ENCODE results near the gene UTP4. TPM values are rescaled to one million over a fixed set of nuclear protein-coding genes. Genes with fewer than 3 reads are reported as not detected.
"Not testable (repeated sequence)": the region's sequence is repeated elsewhere in the genome, so short reads cannot be mapped to it uniquely, and the experiment has no call there.

UTP4 gene
- total and polyA plus RNA-seq, 2 donors: 18.5 to 19.4 TPM

DNA sequence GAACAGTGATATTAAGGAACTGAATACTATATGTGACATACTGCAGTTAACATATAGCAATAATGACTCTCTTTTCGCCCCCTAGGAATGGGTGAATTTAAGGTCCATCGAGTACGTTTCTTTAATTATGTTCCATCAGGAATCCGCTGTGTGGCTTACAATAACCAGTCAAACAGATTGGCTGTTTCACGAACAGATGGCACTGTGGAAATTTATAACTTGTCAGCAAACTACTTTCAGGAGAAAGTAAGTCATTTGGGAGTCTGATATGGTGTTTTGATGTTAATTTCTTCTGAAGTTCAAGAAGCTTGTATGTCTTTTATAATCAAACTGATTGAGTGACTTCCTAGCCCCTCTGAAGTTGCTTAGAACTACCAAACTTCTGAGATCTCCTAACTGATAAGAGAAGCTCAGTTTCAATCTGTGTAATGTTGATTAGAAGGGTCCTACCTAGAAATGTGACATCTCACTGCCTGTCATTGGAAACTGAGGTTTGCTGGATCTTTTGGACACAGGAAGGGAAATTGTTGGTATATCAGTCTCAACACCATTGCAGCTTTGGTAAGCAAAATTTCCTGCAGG lies 1.0 kb downstream of the UTP4 start:
- H3K36me3 ChIP-seq (ENCODE audit: control insufficient read depth in 2 of 2, insufficient read depth in 2 of 2, low read length in 1 of 2): peaks cover 3 to 26% of the 10 kb centered on the region in 2 donors
- peak overlapping the region; percentile 72 to 97 for H3K4me3 ChIP-seq (ENCODE audit: low read length in 2 of 2)
- no peaks in the 10 kb centered on the region for H3K9me3 ChIP-seq (ENCODE audit: control insufficient read depth in 2 of 2, insufficient read depth in 1 of 2, low read length in 1 of 2)
- H3K4me1 ChIP-seq (ENCODE audit: control insufficient read depth in 2 of 2, insufficient read depth in 2 of 2, low read length in 2 of 2): peaks cover 11 to 13% of the 10 kb centered on the region in 2 donors
- H3K27me3 ChIP-seq (ENCODE audit: control insufficient read depth in 2 of 2, insufficient read depth in 1 of 2, low read length in 1 of 2): no peaks in the 10 kb centered on the region
- peak overlapping the region in 1 of 2 donors; percentile 20 for H3K27ac ChIP-seq (ENCODE audit: low read depth in 1 of 2, low read length in 1 of 2)
- no peak for DNase-seq (ENCODE audit: low read depth in 6 of 9, low spot score in 9 of 9)
- 72% methylated on average over 5 of the region's 5 CpGs for WGBS

- Histone ChIP-seq H3K27ac (ENCODE audit: low read depth in 1 of 2, low read length in 1 of 2) (no peak overlapping the region), H3K4me3 (ENCODE audit: low read length in 2 of 2) (no peak overlapping the region), H3K36me3 (ENCODE audit: control insufficient read depth in 2 of 2, insufficient read depth in 2 of 2, low read length in 1 of 2) (peaks cover 33 to 64% of the 10 kb centered on the region in 2 donors), H3K9me3 (ENCODE audit: control insufficient read depth in 2 of 2, insufficient read depth in 1 of 2, low read length in 1 of 2) (no peaks in the 10 kb centered on the region), H3K4me1 (ENCODE audit: control insufficient read depth in 2 of 2, insufficient read depth in 2 of 2, low read length in 2 of 2) (peaks cover under 1 to 4% of the 10 kb centered on the region in 2 donors), H3K27me3 (ENCODE audit: control insufficient read depth in 2 of 2, insufficient read depth in 1 of 2, low read length in 1 of 2) (no peaks in the 10 kb centered on the region)
- DNase-seq (ENCODE audit: low read depth in 6 of 9, low spot score in 9 of 9): no peak
- WGBS: over 99% methylated on average over 2 of the region's 2 CpGs
Measured at GRCh38 chr16:69138608-69139007, 6.2 kb downstream of the UTP4 start.

GRCh38 chr16:69139464-69139863 lies 7.0 kb downstream of the UTP4 start:
- not testable (repeated sequence) for H3K4me1 ChIP-seq (ENCODE audit: control insufficient read depth in 2 of 2, insufficient read depth in 2 of 2, low read length in 2 of 2); DNase-seq (ENCODE audit: low read depth in 6 of 9, low spot score in 9 of 9); H3K9me3 ChIP-seq (ENCODE audit: control insufficient read depth in 2 of 2, insufficient read depth in 1 of 2, low read length in 1 of 2); H3K4me3 ChIP-seq (ENCODE audit: low read length in 2 of 2); H3K27ac ChIP-seq (ENCODE audit: low read depth in 1 of 2, low read length in 1 of 2); H3K27me3 ChIP-seq (ENCODE audit: control insufficient read depth in 2 of 2, insufficient read depth in 1 of 2, low read length in 1 of 2)
- H3K36me3 ChIP-seq (ENCODE audit: control insufficient read depth in 2 of 2, insufficient read depth in 2 of 2, low read length in 1 of 2): peaks cover 33 to 71% of the 10 kb centered on the region in 2 donors
- WGBS: 97% methylated on average over 7 of the region's 7 CpGs

DNA sequence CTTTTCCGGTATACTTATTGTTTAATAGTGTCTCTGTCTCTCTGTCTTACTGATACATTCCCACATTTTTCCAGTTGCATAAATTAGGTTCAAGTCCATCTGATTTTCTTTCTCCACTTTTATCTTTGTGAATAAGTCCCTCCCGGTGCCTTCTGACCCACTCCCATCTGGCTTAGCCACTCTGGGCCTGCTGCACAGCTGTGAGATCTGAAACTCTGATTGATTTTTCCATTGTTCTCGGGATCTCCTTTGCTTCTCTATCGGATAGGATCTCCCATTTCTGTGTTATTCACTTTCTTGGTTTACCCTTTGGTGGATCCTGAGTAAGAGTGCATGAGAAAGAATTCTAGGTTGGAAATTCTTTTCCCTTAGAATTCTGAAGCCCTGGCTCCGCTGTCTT lies 8.6 kb downstream of the UTP4 start:
- no peaks in the 10 kb centered on the region for H3K4me1 ChIP-seq (ENCODE audit: control insufficient read depth in 2 of 2, insufficient read depth in 2 of 2, low read length in 2 of 2)
- 97% methylated on average over 5 of the region's 5 CpGs for WGBS
- no peaks in the 10 kb centered on the region for H3K9me3 ChIP-seq (ENCODE audit: control insufficient read depth in 2 of 2, insufficient read depth in 1 of 2, low read length in 1 of 2)
- no peaks in the 10 kb centered on the region for H3K27me3 ChIP-seq (ENCODE audit: control insufficient read depth in 2 of 2, insufficient read depth in 1 of 2, low read length in 1 of 2)
- no peak for DNase-seq (ENCODE audit: low read depth in 6 of 9, low spot score in 9 of 9)
- H3K36me3 ChIP-seq (ENCODE audit: control insufficient read depth in 2 of 2, insufficient read depth in 2 of 2, low read length in 1 of 2): peaks cover 33 to 72% of the 10 kb centered on the region in 2 donors
- no peak overlapping the region for H3K27ac ChIP-seq (ENCODE audit: low read depth in 1 of 2, low read length in 1 of 2)
- H3K4me3 ChIP-seq (ENCODE audit: low read length in 2 of 2): no peak overlapping the region

- no peak overlapping the region for H3K4me3 ChIP-seq (ENCODE audit: low read length in 2 of 2)
- H3K4me1 ChIP-seq (ENCODE audit: control insufficient read depth in 2 of 2, insufficient read depth in 2 of 2, low read length in 2 of 2): no peaks in the 10 kb centered on the region
- no peaks in the 10 kb centered on the region for H3K27me3 ChIP-seq (ENCODE audit: control insufficient read depth in 2 of 2, insufficient read depth in 1 of 2, low read length in 1 of 2)
- no peaks in the 10 kb centered on the region for H3K9me3 ChIP-seq (ENCODE audit: control insufficient read depth in 2 of 2, insufficient read depth in 1 of 2, low read length in 1 of 2)
- no peak overlapping the region for H3K27ac ChIP-seq (ENCODE audit: low read depth in 1 of 2, low read length in 1 of 2)
- WGBS: 98% methylated on average over 4 of the region's 4 CpGs
- H3K36me3 ChIP-seq (ENCODE audit: control insufficient read depth in 2 of 2, insufficient read depth in 2 of 2, low read length in 1 of 2): peaks cover 33 to 75% of the 10 kb centered on the region in 2 donors
- DNase-seq (ENCODE audit: low read depth in 6 of 9, low spot score in 9 of 9): no peak
Measured at GRCh38 chr16:69141936-69142335, 9.5 kb downstream of the UTP4 start.

DNA sequence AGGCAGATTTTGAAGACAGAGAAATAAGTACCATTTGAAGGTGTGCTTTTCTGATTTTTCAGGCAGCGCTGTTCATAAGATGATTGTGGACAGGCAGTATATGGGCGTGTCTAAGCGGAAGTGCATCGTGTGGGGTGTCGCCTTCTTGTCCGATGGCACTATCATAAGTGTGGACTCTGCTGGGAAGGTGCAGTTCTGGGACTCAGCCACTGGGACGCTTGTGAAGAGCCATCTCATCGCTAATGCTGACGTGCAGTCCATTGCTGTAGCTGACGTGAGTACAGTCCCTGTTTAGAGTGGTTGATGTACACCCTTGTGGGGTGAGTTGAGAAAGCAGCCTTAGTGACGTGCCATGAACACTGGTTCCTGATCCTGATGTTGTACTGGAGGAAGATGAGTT lies 10.7 kb downstream of the UTP4 start:
- H3K36me3 ChIP-seq (ENCODE audit: control insufficient read depth in 2 of 2, insufficient read depth in 2 of 2, low read length in 1 of 2): peaks cover 33 to 69% of the 10 kb centered on the region in 2 donors

GRCh38 chr16:69145658-69146057 lies 13.2 kb downstream of the UTP4 start:
- Histone ChIP-seq H3K4me1 (ENCODE audit: control insufficient read depth in 2 of 2, insufficient read depth in 2 of 2, low read length in 2 of 2) (no peaks in the 10 kb centered on the region), H3K27ac (ENCODE audit: low read depth in 1 of 2, low read length in 1 of 2) (no peak overlapping the region), H3K9me3 (ENCODE audit: control insufficient read depth in 2 of 2, insufficient read depth in 1 of 2, low read length in 1 of 2) (no peaks in the 10 kb centered on the region), H3K36me3 (ENCODE audit: control insufficient read depth in 2 of 2, insufficient read depth in 2 of 2, low read length in 1 of 2) (peaks cover 19 to 56% of the 10 kb centered on the region in 2 donors), H3K27me3 (ENCODE audit: control insufficient read depth in 2 of 2, insufficient read depth in 1 of 2, low read length in 1 of 2) (no peaks in the 10 kb centered on the region), H3K4me3 (ENCODE audit: low read length in 2 of 2) (no peak overlapping the region)
- DNase-seq (ENCODE audit: low read depth in 6 of 9, low spot score in 9 of 9): no peak
- WGBS: 96% methylated on average over 4 of the region's 4 CpGs

More for the DNA sequence above, 10.7 kb downstream of the UTP4 start:
- no peaks in the 10 kb centered on the region for H3K4me1 ChIP-seq (ENCODE audit: control insufficient read depth in 2 of 2, insufficient read depth in 2 of 2, low read length in 2 of 2)
- 98% methylated on average over 11 of the region's 11 CpGs for WGBS
- no peak overlapping the region for H3K4me3 ChIP-seq (ENCODE audit: low read length in 2 of 2)
- H3K27ac ChIP-seq (ENCODE audit: low read depth in 1 of 2, low read length in 1 of 2): no peak overlapping the region
- no peaks in the 10 kb centered on the region for H3K9me3 ChIP-seq (ENCODE audit: control insufficient read depth in 2 of 2, insufficient read depth in 1 of 2, low read length in 1 of 2)
- no peak for DNase-seq (ENCODE audit: low read depth in 6 of 9, low spot score in 9 of 9)
- H3K27me3 ChIP-seq (ENCODE audit: control insufficient read depth in 2 of 2, insufficient read depth in 1 of 2, low read length in 1 of 2): no peaks in the 10 kb centered on the region

DNA sequence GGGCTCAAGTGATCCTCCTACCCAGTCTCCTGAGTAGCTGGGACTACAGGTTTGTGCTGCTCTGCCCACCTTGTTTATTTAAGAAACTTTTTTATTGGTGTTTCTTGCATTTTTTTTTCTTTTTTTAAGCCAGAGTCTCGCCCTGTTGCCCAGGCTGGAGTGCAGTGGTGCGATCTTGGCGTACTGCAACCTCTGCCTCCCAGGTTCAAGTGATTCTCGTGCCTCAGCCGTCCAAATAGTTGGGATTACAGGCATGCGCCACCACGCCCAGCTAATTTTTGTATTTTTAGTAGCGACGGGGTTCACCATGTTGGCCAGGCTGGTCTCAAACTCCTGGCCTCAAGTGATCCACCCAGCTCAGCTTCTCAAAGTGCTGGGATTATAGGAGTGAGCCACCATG lies 17.2 kb downstream of the UTP4 start:
- not testable (repeated sequence) for H3K4me3 ChIP-seq (ENCODE audit: low read length in 2 of 2); DNase-seq (ENCODE audit: low read depth in 6 of 9, low spot score in 9 of 9); H3K9me3 ChIP-seq (ENCODE audit: control insufficient read depth in 2 of 2, insufficient read depth in 1 of 2, low read length in 1 of 2); H3K4me1 ChIP-seq (ENCODE audit: control insufficient read depth in 2 of 2, insufficient read depth in 2 of 2, low read length in 2 of 2); H3K27me3 ChIP-seq (ENCODE audit: control insufficient read depth in 2 of 2, insufficient read depth in 1 of 2, low read length in 1 of 2); H3K27ac ChIP-seq (ENCODE audit: low read depth in 1 of 2, low read length in 1 of 2)
- 99% methylated on average over 9 of the region's 9 CpGs for WGBS
- H3K36me3 ChIP-seq (ENCODE audit: control insufficient read depth in 2 of 2, insufficient read depth in 2 of 2, low read length in 1 of 2): peaks cover 11 to 51% of the 10 kb centered on the region in 2 donors

GRCh38 chr16:69150146-69150865 lies 17.9 kb downstream of the UTP4 start:
- H3K9me3 ChIP-seq (ENCODE audit: control insufficient read depth in 2 of 2, insufficient read depth in 1 of 2, low read length in 1 of 2): no peaks in the 10 kb centered on the region
- H3K36me3 ChIP-seq (ENCODE audit: control insufficient read depth in 2 of 2, insufficient read depth in 2 of 2, low read length in 1 of 2): peaks cover 15 to 52% of the 10 kb centered on the region in 2 donors
- H3K4me1 ChIP-seq (ENCODE audit: control insufficient read depth in 2 of 2, insufficient read depth in 2 of 2, low read length in 2 of 2): no peaks in the 10 kb centered on the region
- 76% methylated on average over 16 of the region's 16 CpGs for WGBS
- H3K4me3 ChIP-seq (ENCODE audit: low read length in 2 of 2): no peak overlapping the region
- H3K27ac ChIP-seq (ENCODE audit: low read depth in 1 of 2, low read length in 1 of 2): no peak overlapping the region
- no peaks in the 10 kb centered on the region for H3K27me3 ChIP-seq (ENCODE audit: control insufficient read depth in 2 of 2, insufficient read depth in 1 of 2, low read length in 1 of 2)
- peak; percentile 38 to 87 (median 72) for DNase-seq (ENCODE audit: low read depth in 6 of 9, low spot score in 9 of 9)

Data from thymus (tissue), 11 donors.